Mammary microvascular endothelial cell (primary cell): ENCODE data around the gene GAGE10. TPM values are rescaled to one million over a fixed set of nuclear protein-coding genes. Genes with fewer than 3 reads are reported as not detected.

Experiments
- total RNA-seq: library from RNA; depleted of rRNA; stranded (reverse); fragments of >200 nt; gene quantifications from 2 replicates; pipeline ENCODE4 v1.2.3, GENCODE V29; 2015

GAGE10 gene, protein sequence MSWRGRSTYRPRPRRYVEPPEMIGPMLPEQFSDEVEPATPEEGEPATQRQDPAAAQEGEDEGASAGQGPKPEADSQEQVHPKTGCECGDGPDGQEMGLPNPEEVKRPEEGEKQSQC
- total RNA-seq = not detected in 2 replicates

DNA sequence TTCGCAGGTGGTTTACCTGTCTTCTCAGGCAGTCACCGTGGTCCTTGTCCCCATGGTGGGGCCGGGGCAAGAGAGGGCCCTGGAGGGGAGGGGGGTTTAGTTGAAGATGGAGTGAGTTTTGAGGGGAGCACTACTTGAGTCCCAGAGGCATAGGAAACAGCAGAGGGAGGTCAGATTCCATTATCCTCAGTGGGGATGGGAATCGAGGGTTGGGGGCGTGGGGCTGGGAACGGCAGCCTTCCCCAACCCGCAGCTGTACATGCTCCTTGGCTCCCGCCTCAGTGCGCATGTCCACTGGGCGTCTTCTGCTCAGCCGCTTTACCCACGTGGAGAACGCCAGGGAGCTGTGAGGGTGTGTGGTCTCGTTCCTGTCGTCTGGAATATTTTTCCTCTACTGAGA is at the start of gene GAGE10:
GAGE10 (plus strand) TSS at position 301 of the 400 bp plus-strand sequence. CDS start 1,214 bp downstream, outside the sequence.

DNA sequence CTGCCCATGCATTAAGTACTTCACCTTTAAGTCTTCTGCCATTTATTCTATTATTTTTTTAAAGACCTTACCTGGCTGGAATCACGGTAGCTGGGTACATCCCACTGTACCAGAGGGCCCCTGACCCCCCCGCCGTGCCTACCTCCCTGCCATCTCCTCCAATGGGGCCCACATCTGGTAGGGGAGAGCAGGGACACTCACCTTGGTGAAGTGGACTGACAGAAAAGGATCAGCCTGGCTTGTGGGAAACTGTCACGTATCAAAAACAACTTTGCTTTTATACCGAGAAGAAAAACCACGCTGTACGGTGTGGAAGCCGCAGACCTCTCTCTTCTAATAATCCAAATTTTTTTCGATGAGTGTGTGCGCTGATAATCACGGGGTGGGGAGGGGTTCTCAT is 39.0 kb upstream of the GAGE10 start, which contains the start of gene FOXP3:
FOXP3 (minus strand) TSS at position 251 of the 400 bp plus-strand sequence. CDS start 6,205 bp downstream, outside the sequence.

DNA sequence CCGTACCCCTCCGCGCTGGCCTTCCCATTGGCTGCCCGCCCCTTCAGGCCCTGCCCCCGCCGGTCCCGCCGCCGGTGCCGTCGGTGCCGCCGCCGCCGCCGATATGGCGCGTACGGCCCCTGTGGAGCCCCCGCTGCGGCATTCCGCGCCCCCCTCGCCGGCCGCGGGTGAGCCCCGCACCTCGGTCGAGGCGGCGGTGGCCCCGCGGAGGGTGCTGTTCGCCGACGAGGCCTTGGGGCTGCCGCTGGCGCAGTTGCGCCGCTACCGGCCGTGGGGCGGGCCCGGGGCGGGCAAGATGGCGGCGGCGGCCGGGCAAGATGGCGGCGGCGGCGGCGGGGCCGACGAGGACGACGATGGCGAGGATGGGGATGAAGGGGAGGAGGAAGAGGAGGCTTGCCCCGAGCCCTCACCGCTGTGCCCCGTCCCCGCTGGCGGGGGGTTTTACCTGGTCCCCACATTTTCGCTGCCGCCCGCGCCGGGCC is 33.6 kb upstream of the GAGE10 start, which contains the start of gene PPP1R3F:
PPP1R3F (plus strand) TSS at position 27 of the 482 bp plus-strand sequence; CDS start at position 104, 77 bp downstream.

DNA sequence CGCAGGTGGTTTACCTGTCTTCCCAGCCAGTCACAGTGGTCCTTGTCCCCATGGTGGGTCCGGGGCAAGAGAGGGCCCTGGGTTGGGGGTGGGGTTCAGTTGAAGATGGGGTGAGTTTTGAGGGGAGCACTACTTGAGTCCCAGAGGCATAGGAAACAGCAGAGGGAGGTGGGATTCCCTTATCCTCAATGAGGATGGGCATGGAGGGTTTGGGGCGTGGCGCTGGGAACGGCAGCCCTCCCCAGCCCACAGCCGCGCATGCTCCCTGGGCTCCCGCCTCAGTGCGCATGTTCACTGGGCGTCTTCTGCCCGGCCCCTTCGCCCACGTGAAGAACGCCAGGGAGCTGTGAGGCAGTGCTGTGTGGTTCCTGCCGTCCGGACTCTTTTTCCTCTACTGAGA is 18.3 kb downstream of the GAGE10 start, which contains the start of gene GAGE12J:
GAGE12J (plus strand) TSS at position 301 of the 400 bp plus-strand sequence. CDS start 1,157 bp downstream, outside the sequence.

DNA sequence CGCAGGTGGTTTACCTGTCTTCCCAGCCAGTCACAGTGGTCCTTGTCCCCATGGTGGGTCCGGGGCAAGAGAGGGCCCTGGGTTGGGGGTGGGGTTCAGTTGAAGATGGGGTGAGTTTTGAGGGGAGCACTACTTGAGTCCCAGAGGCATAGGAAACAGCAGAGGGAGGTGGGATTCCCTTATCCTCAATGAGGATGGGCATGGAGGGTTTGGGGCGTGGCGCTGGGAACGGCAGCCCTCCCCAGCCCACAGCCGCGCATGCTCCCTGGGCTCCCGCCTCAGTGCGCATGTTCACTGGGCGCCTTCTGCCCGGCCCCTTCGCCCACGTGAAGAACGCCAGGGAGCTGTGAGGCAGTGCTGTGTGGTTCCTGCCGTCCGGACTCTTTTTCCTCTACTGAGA is 27.8 kb downstream of the GAGE10 start, which contains the start of gene GAGE13:
GAGE13 (plus strand) TSS at position 301 of the 400 bp plus-strand sequence. CDS start 1,156 bp downstream, outside the sequence.

Other genes with a start within 250 kb of the GAGE10 start
- 0.69 and 1.1 TPM in 2 replicates for gene CCDC120, start 244.6 kb upstream of the GAGE10 start, total RNA-seq
- gene PRAF2, start 229.6 kb upstream of the GAGE10 start, total RNA-seq = 11.3 and 11.8 TPM in 2 replicates
- 30.8 and 31.4 TPM in 2 replicates for gene WDR45, start 223.8 kb upstream of the GAGE10 start, total RNA-seq
- gene GPKOW, start 179.9 kb upstream of the GAGE10 start, total RNA-seq = 30.2 and 30.4 TPM in 2 replicates
- 1.9 TPM in 1 of 2 replicates, not detected in the other for gene MAGIX, start 140.9 kb upstream of the GAGE10 start, total RNA-seq
- gene PLP2, start 131.7 kb upstream of the GAGE10 start, total RNA-seq = 123 and 125 TPM in 2 replicates
- gene PRICKLE3, start 117.3 kb upstream of the GAGE10 start, total RNA-seq = 7.3 and 15.9 TPM in 2 replicates
- gene SYP, start 103.5 kb upstream of the GAGE10 start, total RNA-seq = 0.10 and 0.27 TPM in 2 replicates
- gene CACNA1F, start 70.3 kb upstream of the GAGE10 start, total RNA-seq = not detected in 2 replicates
- gene CCDC22, start 68.2 kb upstream of the GAGE10 start, total RNA-seq = 20.9 and 25.0 TPM in 2 replicates
- gene FOXP3, start 38.9 kb upstream of the GAGE10 start, total RNA-seq = 0.10 TPM in 1 of 2 replicates, not detected in the other
- 0.87 and 2.3 TPM in 2 replicates for gene PPP1R3F, start 33.9 kb upstream of the GAGE10 start, total RNA-seq
- gene GAGE12J, start 18.4 kb downstream of the GAGE10 start, total RNA-seq = not detected in 2 replicates
- not detected in 2 replicates for gene GAGE13, start 27.9 kb downstream of the GAGE10 start, total RNA-seq
- not detected in 2 replicates for gene GAGE12C, start 228.5 kb downstream of the GAGE10 start, total RNA-seq
- not detected in 2 replicates for gene GAGE12D, start 238.1 kb downstream of the GAGE10 start, total RNA-seq
- gene GAGE12E, start 247.6 kb downstream of the GAGE10 start, total RNA-seq = not detected in 2 replicates